NCI-H748 (cell line): ENCODE data around the gene SIRT5.

ENCODE experiments used
- DNase-seq: peaks from one replicate; lab custom pipeline; 2025; ENCODE audit not compliant: unreplicated experiment; lab: John Stamatoyannopoulos, UW

SIRT5 gene

GRCh38 chr6:13586603-13587542, 12.5 kb downstream of the SIRT5 start:
- DNase-seq: no peak

- DNase-seq: no peak
Measured at GRCh38 chr6:13589801-13590200, 15.4 kb downstream of the SIRT5 start.

- no peak for DNase-seq
Measured at GRCh38 chr6:13590574-13591153, 16.3 kb downstream of the SIRT5 start.

GRCh38 chr6:13591205-13591921, 17.0 kb downstream of the SIRT5 start:
- DNase-seq: no peak

GRCh38 chr6:13593103-13593502, 18.7 kb downstream of the SIRT5 start:
- no peak for DNase-seq

- no peak for DNase-seq
Measured at GRCh38 chr6:13593720-13594119, 19.3 kb downstream of the SIRT5 start.

- DNase-seq: no peak
Measured at GRCh38 chr6:13597073-13597472, 22.7 kb downstream of the SIRT5 start.

GRCh38 chr6:13600036-13600435, 25.6 kb downstream of the SIRT5 start:
- no peak for DNase-seq

- DNase-seq: no peak
Measured at GRCh38 chr6:13604135-13604534, 29.7 kb downstream of the SIRT5 start.

GRCh38 chr6:13604546-13605416, 30.4 kb downstream of the SIRT5 start:
- DNase-seq: no peak

GRCh38 chr6:13605634-13606033, 31.2 kb downstream of the SIRT5 start:
- no peak for DNase-seq

GRCh38 chr6:13611715-13612114, 37.3 kb downstream of the SIRT5 start:
- DNase-seq: no peak

- DNase-seq: no peak
Measured at GRCh38 chr6:13613029-13613594, 38.7 kb downstream of the SIRT5 start.

GRCh38 chr6:13614126-13614925, 39.9 kb downstream of the SIRT5 start:
- DNase-seq: peak; percentile 83

GRCh38 chr6:13614926-13615791, 40.8 kb downstream of the SIRT5 start, which contains the start of gene NOL7:
TSS of gene NOL7 (plus strand) at chr6:13615335. CDS start at chr6:13615359, 24 bp downstream.
- peak; percentile 99 for DNase-seq

GRCh38 chr6:13615792-13616120, 41.4 kb downstream of the SIRT5 start:
- DNase-seq: peak; percentile 59

GRCh38 chr6:13617066-13617465, 42.7 kb downstream of the SIRT5 start:
- no peak for DNase-seq

GRCh38 chr6:13624871-13625288, 50.5 kb downstream of the SIRT5 start:
- peak; percentile 53 for DNase-seq
